Breast epithelium (tissue), 3 donors: Measurements from ENCODE around the gene NT5C2.

Experiments
- POLR2AphosphoS5 ChIP-seq, 3 donors: sonication (generic); formaldehyde crosslinking; IDR thresholded peaks; one replicate each; pipeline ENCODE4 v1.6.1; 2017; ENCODE audit warnings: antibody characterized with exemption in 3 of 3
- TF ChIP-seq, protein P1 (sequence below), 3 donors: fragments of 450-650 bp; IDR thresholded peaks; one replicate each; pipeline ENCODE4 v1.5.1; 2016 to 2017; ENCODE audit warnings: antibody characterized with exemption in 3 of 3, mild to moderate bottlenecking in 3 of 3, moderate library complexity in 3 of 3

DNA sequence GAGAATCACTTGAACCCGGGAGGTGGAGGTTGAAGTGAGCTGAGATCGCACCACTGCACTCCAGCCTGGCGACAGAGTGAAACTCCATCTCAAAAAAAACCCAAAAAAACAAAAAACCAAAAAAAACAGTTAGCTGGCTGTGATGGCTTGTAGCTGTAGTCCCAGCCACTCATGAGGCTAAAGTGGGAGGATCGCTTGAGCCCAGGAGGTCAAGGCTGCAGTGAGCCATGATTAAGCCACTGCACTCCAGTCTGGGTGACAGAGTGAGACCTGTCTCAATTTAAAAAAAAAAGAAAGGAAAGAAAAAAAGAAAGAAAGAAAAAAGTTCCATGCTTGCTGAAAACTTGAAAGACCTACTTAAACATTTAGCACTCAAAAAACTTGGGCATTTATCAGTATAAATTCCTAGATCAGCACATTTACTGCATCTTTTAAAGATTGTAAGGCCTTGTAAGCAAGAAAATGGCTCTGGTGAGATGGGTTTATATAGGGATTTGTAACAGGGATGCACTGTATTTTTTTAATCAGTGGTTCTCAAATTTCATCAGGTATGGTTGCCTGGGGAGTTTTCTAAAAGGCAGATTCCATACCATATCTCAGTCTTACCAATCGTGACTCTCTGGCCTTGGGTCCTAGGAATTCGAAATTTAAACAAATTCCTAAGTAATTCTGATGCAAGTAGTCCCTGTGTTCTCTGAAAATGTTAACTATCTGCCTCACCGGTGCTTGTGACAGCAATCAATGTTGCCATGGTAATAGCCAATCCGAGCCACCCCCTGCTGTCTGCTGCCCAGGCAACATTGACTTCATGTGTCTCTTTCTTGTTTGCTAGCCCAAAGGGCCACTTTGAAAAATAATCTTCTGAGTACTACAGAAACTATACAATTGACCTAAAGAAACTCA is 11.5 kb upstream of the NT5C2 start:
- TF ChIP-seq, protein P1, sequence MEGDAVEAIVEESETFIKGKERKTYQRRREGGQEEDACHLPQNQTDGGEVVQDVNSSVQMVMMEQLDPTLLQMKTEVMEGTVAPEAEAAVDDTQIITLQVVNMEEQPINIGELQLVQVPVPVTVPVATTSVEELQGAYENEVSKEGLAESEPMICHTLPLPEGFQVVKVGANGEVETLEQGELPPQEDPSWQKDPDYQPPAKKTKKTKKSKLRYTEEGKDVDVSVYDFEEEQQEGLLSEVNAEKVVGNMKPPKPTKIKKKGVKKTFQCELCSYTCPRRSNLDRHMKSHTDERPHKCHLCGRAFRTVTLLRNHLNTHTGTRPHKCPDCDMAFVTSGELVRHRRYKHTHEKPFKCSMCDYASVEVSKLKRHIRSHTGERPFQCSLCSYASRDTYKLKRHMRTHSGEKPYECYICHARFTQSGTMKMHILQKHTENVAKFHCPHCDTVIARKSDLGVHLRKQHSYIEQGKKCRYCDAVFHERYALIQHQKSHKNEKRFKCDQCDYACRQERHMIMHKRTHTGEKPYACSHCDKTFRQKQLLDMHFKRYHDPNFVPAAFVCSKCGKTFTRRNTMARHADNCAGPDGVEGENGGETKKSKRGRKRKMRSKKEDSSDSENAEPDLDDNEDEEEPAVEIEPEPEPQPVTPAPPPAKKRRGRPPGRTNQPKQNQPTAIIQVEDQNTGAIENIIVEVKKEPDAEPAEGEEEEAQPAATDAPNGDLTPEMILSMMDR (IDR thresholded peaks at IDR 0.05), result no peak
- TF ChIP-seq POLR2AphosphoS5 (IDR thresholded peaks at IDR 0.05), result no peak
